ENCODE measurements around the gene PRKCZ. TPM values are rescaled to one million over a fixed set of nuclear protein-coding genes. Genes with fewer than 3 reads are reported as not detected.

PRKCZ gene
- total and polyA plus RNA-seq, 2 experiments from 2014 or later = 26.2 to 36.9 TPM

GRCh38 chr1:2124446-2125198, 74.4 kb downstream of the PRKCZ start (continued):
- TF ChIP-seq ZNF462 (CRISPR knock-in tag; IDR thresholded peaks at IDR 0.05) = no peak
- TF ChIP-seq CTCF (conservative IDR thresholded peaks at IDR 0.05; ENCODE audit: low read depth in 2 of 2) = no peak
- no peak for TF ChIP-seq NANOG (IDR thresholded peaks at IDR 0.05; ENCODE audit: borderline replicate concordance)

GRCh38 chr1:2125350-2126211, 75.4 kb downstream of the PRKCZ start:
- no peak overlapping the region for H3K27ac Mint-ChIP-seq
- no peak for DNase-seq (ENCODE audit: low spot score)
- H2AFZ ChIP-seq = no peak overlapping the region
- H3K9me3 Mint-ChIP-seq = peaks cover 12% of the 10 kb centered on the region
- H3K9me2 ChIP-seq (ENCODE audit: insufficient read depth) = no peaks in the 10 kb centered on the region
- no peaks in the 10 kb centered on the region for H3F3A ChIP-seq (replicated peaks; ENCODE audit: low read depth)
- no peak overlapping the region for H3K27ac ChIP-seq (ENCODE audit: low read depth)
- H3K79me2 ChIP-seq (replicated peaks; ENCODE audit: insufficient read depth) = peaks cover 20% of the 10 kb centered on the region
- no peaks in the 10 kb centered on the region for H3K36me3 ChIP-seq (ENCODE audit: insufficient read depth)
- H3K4me3 ChIP-seq = no peak overlapping the region
- H3K36me3 Mint-ChIP-seq (ENCODE audit: low read depth) = peaks cover 14% of the 10 kb centered on the region; the same call in 2 of the 3 replicates
- H3K4me1 ChIP-seq (ENCODE audit: insufficient read depth) = no peaks in the 10 kb centered on the region
- H3K4me2 ChIP-seq = no peak overlapping the region
- no peaks in the 10 kb centered on the region for H3K27me3 ChIP-seq (ENCODE audit: insufficient read depth)
- H3K4me1 Mint-ChIP-seq = peaks cover 7% of the 10 kb centered on the region
- no peaks in the 10 kb centered on the region; the same call in none of the 2 replicates for H4K20me1 ChIP-seq (replicated peaks; ENCODE audit: insufficient read depth)
- H3K27me3 Mint-ChIP-seq (ENCODE audit: insufficient read depth, low read depth, poor library complexity) = peaks cover 7% of the 10 kb centered on the region
- H3K4me3 Mint-ChIP-seq = no peak overlapping the region
- TF ChIP-seq ZNF331 (CRISPR knock-in tag; IDR thresholded peaks at IDR 0.05; ENCODE audit: low read depth) = no peak
- 0 out of 4 replicates have a peak, but pooled peaks of 1 of the 2 experiments have one; percentile 0 for TF ChIP-seq CTCF (conservative IDR thresholded peaks at IDR 0.05; ENCODE audit: low read depth in 2 of 2)
- peak; percentile 47 for ATAC-seq
